ENCODE data around the gene DTD1. TPM values are rescaled to one million over a fixed set of nuclear protein-coding genes. Genes with fewer than 3 reads are reported as not detected.
"Not testable (repeated sequence)": the region's sequence is repeated elsewhere in the genome, so short reads cannot be mapped to it uniquely, and the experiment has no call there.

DTD1 gene
- total RNA-seq, 1 experiment from 2014 or later, result 102 TPM

GRCh38 chr20:18781509-18781908 lies 193.7 kb downstream of the DTD1 start:
- DNase-seq (ENCODE audit: extremely low read depth, low read depth), result no peak

DNA sequence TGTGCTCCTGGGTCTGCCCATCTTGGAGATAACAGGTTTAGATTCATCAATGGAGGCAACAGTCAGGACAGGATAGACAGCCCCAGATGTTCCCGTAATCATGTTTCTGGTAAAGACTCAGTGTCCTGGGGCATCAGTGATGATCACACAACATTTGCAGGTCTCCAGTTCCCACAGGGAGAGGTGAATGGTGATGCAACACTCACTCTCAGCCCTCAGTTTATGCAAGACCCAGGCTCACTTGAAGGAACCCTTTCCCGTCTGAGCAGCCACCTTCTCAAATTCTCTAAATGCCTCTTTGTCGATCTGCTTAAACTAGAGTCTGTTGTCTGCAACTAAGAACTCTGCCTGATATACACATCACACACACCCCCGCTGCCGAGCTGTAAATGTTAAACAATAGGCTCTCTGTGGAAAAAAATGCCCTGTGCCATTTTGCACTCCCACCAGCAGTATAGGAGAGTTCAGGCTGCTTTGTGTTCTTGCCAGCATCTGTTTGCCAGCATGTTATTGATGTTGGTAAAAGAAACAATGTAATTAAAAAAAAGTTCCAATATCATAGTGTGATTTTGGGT lies 195.6 kb downstream of the DTD1 start:
- no peak for DNase-seq (ENCODE audit: extremely low read depth, low read depth)

DNA sequence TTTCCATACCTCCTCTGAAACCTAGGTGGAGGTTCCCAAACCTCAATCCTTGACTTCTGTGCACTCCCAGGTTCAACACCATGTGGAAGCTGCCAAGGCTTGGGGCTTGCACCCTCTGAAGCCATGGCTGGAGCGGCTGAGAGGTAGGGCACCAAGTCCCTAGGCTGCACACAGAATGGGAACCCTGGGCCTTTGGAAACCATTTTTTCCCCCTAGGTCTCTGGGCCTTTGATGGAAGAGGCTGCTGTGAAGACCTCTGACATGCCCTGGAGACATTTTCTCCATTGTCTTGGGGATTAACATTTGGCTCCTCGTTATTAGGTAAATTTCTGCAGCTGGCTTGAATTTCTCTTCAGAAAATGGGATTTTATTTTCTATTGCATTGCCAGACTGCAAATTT lies 199.2 kb downstream of the DTD1 start:
- DNase-seq (ENCODE audit: extremely low read depth, low read depth), result not testable (repeated sequence)

- no peak for DNase-seq (ENCODE audit: extremely low read depth, low read depth)
These were observed 200.2 kb downstream of the DTD1 start for GRCh38 chr20:18788021-18788420.

GRCh38 chr20:18790787-18791186 lies 202.9 kb downstream of the DTD1 start:
- DNase-seq (ENCODE audit: extremely low read depth, low read depth), result no peak

DNA sequence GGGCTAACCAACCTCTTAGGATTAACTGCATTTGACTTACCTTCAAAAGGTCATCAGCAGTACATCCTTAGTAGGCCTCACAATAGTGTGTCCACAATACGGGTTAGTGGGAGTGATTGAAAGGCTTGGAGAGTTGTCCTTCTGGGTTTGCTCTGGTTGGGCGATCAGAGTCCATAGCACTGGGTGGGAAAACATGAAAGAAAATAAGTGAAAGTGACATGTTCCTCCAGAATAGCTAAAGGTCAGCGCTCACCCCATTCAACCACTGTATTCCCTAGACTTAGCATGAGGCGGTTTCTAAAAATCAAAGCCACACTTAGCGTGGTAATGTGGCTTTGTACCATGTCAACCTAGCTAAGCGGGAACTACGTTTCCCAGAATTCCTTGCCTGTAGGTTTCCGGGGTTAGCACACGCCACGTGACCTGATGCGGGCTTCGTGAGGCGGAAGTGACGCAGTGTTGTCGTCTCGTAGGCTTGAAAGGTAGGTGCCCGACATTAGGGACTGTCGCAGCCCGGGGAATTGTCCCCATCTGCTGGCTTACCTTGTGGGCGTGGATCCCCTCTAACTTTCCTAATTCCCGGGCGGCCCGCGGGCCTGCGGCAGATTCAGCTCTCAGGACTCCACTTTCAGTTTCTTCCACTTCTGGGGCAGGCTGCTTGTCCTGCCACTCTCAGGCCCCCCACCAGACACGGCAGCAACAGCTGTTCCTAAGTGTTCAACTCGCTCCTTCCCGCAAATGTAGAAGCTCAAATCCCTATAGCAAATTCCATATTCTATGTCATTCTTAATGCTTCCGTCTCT lies 206.0 kb downstream of the DTD1 start:
- peak; percentile 86 for DNase-seq (ENCODE audit: extremely low read depth, low read depth)

GRCh38 chr20:18794428-18794787 lies 206.6 kb downstream of the DTD1 start:
- DNase-seq (ENCODE audit: extremely low read depth, low read depth), result no peak

GRCh38 chr20:18795366-18795765 lies 207.5 kb downstream of the DTD1 start:
- DNase-seq (ENCODE audit: extremely low read depth, low read depth), result no peak

- DNase-seq (ENCODE audit: extremely low read depth, low read depth), result no peak
These were observed 208.5 kb downstream of the DTD1 start for GRCh38 chr20:18796282-18796833.

GRCh38 chr20:18801516-18801915 lies 213.7 kb downstream of the DTD1 start:
- no peak for DNase-seq (ENCODE audit: extremely low read depth, low read depth)

GRCh38 chr20:18802012-18802634 lies 214.3 kb downstream of the DTD1 start:
- DNase-seq (ENCODE audit: extremely low read depth, low read depth), result no peak

DNA sequence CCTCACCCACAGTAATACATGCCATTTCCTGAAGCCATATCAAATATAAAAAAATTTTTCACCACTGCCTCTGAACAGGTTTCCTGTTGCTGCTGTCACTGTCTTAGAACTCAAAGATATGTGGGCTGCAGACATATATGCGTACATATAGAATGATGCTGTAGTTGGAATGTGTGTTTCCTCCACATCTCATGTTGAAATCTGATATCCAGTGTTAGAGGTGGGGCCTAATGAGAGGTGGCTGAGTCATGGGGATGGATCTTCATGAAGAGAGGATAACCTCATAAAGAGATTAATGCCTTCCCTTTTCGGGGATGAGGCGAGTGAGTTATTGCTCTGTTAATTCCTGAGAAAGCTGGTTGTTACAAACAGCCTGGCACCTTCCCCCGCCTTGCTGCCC lies 218.0 kb downstream of the DTD1 start:
- no peak for DNase-seq (ENCODE audit: extremely low read depth, low read depth)

DNA sequence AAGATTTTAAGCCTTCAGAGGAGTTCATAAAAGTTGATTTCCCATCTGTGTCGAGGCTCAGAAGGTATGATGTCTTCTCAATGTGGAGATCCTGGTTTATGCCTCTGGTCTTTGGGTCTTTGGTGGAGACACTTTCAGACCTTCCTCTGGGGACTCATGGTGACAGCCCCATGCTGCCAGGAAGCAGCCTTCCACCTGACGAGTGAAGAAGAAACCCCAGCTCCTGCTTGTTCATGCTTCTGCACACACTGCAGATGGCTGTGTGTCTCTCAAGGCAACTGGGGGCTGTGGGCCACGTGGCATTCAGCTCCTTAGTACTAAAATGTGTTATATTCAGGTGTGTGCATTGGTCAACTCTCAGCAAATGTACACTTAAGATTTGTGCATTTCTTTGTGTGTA lies 220.9 kb downstream of the DTD1 start:
- no peak for DNase-seq (ENCODE audit: extremely low read depth, low read depth)

- DNase-seq (ENCODE audit: extremely low read depth, low read depth), result no peak
These were observed 223.3 kb downstream of the DTD1 start for GRCh38 chr20:18811186-18811585.

DNA sequence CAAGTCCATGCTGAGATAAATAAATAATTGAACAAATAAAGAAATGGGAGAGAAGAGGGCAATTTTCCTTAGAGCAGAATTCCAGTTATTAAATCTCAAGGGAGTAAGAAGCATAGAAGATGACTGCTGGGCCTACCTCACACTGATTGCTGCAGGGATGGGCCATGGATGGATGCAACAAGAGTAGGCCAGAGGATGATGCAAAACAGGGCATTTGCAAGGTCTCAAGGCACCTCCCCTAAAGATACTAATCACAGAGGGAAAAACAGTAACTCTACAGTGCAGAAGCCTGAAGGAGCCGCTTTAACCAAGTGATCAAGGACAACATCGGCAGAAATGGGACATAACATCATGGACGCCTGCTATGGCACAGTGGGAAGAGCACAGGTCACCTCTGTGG lies 224.1 kb downstream of the DTD1 start:
- DNase-seq (ENCODE audit: extremely low read depth, low read depth), result no peak

DNA sequence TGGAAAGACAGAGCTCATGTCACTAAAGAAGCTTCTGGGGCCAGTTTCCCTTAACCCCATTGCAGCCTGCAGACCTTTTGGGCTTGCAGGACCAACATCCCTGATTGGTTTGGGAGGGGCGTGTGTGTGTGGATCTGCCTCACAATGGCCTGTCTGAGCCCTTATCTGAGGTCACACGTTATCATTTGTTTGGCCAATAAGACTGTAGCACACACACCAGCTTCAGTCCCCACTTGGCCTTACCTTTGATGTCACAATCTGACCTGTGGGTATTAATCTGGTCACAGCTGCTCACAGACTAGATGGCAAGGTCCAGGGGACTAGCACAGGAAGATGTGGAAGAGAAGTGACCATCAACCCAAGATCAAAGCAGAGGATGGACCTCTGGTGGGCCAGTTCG lies 225.6 kb downstream of the DTD1 start, which contains the start of gene SCP2D1:
Gene SCP2D1 (plus strand): TSS at position 301 of the 400 bp plus-strand sequence. CDS start 33 bp downstream, at position 334.
- DNase-seq (ENCODE audit: extremely low read depth, low read depth), result no peak

DNA sequence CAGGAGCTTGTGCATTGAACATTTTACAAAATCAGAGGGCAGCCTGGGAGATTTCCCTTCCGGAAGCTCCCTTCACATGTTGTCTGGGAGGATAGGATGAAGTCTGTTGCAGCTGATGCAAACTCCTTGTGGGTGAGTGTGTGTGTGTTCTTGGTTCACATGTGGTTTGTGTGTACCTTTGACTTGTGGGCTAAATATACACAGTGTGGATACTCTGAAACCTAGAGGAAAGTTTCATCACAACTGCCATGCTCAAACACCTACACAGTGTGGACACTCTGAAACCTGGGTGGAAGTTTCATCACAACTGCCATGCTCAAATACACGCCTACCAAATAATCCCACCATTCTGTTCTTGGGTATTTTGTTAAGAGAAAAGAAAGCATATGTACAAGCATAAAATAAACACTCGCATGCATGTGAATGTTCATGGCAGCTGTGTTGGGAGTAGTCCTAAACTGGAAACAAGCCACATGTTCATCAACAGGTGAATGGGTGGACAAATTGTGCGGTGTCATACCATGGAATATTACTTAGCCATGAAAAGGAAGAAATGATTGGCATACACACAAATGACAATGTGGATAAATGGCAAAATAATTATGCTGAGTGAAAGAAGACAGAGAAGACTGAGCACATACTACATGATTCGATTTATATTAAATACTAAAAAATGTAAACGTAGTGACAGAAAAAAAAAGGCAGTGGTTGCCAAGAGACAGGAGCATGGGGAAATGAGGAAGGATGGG lies 227.5 kb downstream of the DTD1 start:
- no peak for DNase-seq (ENCODE audit: extremely low read depth, low read depth)

Data from NCI-H460 (cell line).